NCI-H2107 (cell line): ENCODE data around the gene KRTCAP2.
"Not testable (repeated sequence)": the region's sequence is repeated elsewhere in the genome, so short reads cannot be mapped to it uniquely, and the experiment has no call there.

Source experiments
- DNase-seq: peaks from one replicate; lab custom pipeline; 2025; lab: John Stamatoyannopoulos, UW

The KRTCAP2 gene

DNA sequence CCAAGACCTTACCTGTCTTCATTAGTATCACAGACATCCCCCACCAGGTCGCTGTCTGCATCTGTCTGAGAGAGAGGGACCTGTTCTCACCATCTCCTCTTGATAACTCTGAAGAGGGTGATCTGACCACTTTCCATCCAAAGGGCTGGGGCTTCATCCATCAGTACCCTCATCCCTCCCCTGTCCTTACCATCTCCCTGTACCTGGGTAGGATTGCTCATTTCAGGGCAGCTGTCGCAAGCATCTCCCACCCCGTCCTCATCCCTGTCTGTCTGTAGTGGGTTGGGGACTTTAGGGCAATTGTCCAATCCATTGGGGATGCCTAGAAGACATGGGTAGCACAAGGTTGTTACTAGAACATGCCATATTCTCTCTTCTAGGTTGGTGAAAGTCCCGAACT is 26.7 kb upstream of the KRTCAP2 start:
- DNase-seq = no peak

DNA sequence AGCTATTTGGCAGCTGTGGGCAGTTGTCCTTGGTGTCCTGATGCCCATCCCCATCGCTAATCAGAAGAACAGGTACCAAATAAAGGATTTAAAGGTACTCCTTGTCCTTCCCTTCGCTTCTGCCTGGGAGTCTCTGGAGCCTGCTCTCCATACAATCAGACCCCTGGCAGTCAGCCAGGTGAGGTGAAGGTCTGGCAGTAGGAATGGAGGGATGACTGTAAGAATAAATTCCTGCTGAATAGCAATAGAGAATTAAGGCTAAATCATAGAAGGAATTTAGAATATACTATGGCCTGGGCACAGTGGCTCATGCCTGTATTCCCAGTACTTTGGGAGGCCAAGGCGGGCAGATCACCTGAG is 25.4 kb upstream of the KRTCAP2 start:
- DNase-seq = no peak

DNA sequence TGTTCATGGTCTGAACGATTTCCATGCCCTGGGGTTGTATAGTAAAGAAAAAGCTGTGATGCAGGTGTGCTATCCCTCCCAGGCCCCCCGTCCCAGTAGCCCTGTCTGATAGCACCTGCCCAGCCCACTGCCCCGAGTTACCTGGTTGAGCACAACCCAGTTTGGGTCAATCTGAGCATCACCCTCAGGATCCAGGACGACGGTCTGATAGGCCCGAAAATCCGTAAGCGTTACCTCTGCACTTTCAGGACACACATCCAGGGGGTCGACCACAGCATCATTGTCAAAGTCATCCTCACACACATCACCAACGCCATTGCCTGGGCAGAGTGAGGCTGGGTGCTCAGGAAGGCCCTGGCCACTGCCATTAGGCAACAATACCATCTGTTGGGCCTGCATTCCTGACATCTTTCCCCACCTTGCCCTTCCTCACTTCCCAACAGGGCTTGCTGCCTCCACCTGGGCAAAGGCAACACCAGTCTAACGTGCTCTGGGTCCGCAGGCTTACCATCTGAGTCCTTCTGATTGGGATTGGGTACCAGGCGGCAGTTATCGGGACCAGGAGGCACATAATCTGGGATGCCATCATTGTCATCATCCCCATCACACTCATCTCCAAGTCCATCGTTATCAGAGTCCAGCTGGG is 24.9 kb upstream of the KRTCAP2 start:
- DNase-seq = no peak

DNA sequence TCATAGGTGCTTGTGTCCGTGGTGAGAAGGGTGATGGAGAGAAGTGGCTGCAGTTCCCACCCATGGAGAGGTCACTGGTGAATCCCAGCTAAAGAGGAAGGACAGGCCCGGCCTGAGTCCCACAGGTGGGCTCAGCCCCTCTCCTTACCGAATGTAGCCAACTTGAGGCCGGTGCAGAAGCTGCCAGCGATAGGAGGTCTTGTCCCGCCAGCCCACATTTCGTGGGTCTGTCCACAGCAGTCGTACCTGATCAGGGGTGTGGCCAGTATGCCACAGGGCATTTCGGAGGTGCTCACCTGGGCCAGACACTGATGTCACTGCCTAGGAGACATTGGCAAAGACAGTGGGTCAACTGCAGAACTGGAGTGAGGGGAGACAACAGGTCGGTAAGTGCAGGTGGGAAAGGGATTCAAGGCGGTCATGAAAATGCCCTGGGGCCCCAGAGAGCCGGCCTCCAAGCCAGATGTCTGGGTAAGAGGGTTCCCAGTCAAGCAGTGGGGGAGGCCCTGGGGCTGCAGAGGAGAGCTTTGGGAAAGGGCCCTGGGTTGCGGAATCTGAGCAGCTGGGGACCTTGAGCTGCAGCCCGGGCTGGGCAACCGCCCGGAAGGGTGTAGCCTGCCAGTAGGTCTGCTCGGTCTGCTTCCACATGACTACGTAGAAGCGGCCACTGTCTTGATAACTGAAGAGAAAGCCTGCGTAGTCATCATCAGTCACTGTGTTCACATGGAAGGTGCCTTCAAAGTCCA is 24.0 kb upstream of the KRTCAP2 start:
- DNase-seq = no peak

DNA sequence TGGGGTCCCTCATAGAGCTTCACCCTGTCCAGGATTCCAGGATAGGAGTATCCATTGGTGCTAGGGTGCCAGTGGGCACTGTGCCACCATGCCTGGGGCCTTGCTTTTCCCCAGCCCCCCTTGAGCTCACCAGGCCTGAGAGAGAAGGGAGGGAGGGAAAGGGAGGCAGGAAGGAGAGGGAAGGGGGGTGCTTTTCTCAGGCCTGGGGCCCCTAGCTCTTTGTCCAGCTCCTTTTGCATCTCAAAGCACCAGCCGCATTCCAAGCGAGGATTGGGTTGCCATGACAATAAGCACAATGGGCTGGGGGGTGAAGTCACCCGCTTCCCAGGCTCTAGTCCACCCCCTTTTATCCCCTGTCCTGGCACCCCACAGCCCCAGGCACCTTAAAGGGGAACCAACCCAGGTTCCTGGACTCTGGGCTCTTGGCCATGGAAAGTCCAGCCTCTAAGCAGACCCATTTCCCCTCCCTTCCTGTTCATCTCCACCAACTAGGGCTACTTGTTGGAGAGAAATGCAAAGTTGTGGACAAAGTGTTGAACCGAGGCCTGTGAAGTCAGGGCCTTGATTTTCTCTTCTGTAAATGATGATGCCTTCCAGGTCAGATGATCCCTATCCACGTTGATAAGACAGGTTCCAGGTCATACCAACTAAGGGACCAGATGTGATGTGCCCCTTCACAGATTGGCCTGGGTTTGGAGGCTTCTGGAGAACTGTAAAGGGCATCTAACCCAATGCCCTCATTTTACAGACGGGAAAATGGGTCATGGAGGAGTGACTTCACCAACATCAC is 23.2 kb upstream of the KRTCAP2 start:
- DNase-seq = no peak

DNA sequence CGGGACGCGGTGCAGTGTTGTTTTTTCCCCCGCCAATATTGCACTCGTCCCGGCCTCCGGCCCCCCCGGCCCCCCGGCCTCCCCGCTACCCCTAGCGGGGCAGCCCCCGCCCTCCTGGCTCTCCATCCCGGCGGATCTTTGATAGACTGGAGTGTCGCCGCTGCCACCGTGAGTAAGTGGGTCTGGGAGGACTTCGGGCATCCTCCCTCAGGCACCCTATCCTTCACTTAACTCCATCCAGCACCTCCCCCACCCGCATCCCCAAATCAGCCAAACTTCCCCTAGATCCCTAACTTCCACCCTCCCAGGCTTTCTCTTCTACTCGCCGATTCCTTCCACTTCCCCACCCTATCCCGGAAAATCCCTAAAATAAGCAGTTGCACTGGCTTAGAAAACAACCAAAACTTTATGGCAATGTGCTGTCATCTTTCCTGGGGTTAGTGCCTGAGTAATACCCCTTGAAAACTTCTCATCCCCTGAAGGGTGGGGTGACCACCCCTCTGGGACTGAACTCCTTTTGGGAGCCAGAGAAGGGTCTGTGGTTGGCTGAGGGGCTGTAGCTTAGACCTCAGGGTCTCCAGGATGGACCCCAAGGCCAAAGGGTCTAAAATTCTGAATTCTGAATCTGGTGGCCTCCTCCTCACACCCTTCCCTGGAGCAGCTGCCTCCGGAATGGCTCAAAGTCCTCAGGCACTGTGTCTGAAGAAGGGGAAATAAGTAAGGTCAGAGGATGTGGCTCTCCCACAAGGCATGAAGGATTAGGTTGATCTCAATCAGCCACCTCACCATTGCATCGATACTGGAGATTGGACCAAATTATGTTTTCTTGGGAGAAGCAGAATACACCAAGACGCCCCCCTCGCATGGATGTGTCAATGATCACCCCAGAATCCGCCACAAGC is 22.3 kb upstream of the KRTCAP2 start:
- DNase-seq = no peak

- DNase-seq = not testable (repeated sequence)
Measured at GRCh38 chr1:155193991-155194240, 20.8 kb upstream of the KRTCAP2 start.

DNA sequence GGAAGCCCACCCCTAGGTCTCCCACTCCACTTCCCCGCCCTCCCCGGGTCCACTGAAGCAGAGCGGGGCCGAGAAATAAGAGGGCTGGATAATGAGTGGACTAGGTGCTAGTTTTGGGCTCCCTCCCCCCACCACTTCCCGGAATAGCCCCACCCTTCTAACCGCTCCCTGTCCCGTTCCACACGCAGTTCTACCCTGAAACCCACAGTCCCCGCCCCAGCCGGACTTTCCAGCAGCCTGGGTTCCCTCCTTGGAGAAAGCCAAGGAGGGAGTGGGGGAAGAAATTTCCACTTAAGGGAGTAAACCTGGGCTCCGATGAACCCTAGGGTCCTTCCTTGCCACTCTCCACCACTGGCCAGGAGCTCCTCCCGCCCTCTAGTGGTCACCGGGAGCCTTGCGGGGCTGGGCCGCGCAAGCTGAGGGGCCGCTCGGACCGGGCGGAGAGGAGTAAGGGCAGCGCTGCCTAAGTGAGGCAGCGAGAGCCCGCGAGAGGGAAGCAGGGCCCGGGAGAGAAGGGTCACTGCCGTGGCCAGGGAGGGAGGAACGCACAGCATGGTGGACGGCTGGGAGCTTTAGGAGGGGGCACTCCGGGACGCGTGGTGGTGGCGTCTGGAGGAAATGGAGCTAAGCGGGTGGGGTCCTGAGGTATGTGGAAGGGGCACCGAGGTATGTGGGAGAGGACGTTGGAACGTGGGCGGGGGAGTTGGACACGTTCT is 20.3 kb upstream of the KRTCAP2 start:
- peak; percentile 85 for DNase-seq

GRCh38 chr1:155192346-155193274 is 19.5 kb upstream of the KRTCAP2 start:
- DNase-seq = peak; percentile 78

DNA sequence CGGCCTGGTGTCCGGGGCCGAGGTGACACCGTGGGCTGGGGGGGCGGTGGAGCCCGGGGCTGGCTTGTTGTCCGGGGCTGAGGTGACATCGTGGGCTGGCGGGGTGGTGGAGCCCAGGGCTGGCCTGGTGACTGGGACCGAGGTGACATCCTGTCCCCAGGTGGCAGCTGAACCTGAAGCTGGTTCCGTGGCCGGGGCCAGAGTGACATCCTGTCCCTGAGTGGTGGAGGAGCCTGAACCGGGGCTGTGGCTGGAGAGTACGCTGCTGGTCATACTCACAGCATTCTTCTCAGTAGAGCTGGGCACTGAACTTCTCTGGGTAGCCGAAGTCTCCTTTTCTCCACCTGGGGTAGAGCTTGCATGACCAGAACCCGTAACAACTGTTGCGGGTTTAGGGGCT is 18.8 kb upstream of the KRTCAP2 start:
- DNase-seq = no peak

GRCh38 chr1:155189926-155190325 is 16.8 kb upstream of the KRTCAP2 start:
- not testable (repeated sequence) for DNase-seq

- no peak for DNase-seq
Measured at GRCh38 chr1:155188268-155188667, 15.2 kb upstream of the KRTCAP2 start.

GRCh38 chr1:155187456-155187891 is 14.4 kb upstream of the KRTCAP2 start:
- no peak for DNase-seq

GRCh38 chr1:155186794-155187455 is 13.8 kb upstream of the KRTCAP2 start:
- no peak for DNase-seq

- no peak for DNase-seq
Measured at GRCh38 chr1:155186067-155186793, 13.1 kb upstream of the KRTCAP2 start.

GRCh38 chr1:155185783-155186066 is 12.6 kb upstream of the KRTCAP2 start:
- DNase-seq = no peak

GRCh38 chr1:155184835-155185782 is 12.0 kb upstream of the KRTCAP2 start:
- no peak for DNase-seq

GRCh38 chr1:155184351-155184811 is 11.3 kb upstream of the KRTCAP2 start:
- no peak for DNase-seq
